Gastroesophageal sphincter (tissue), 3 donors: Measurements from ENCODE around the gene NTMT1.

ENCODE experiments used
- CTCF ChIP-seq, 4 experiments: fragments of 200-600 bp in 2 of 4; fragments of 450-650 bp in 2 of 4; sonication (generic) in 1 of 4; IDR thresholded peaks; one replicate each; pipeline ENCODE4 v1.5.1; 2017 to 2019; ENCODE audit warnings: antibody characterized with exemption in 4 of 4, mild to moderate bottlenecking in 2 of 4, moderate library complexity in 2 of 4
- EP300 ChIP-seq: sonication (generic); formaldehyde crosslinking; IDR thresholded peaks from one replicate; pipeline ENCODE4 v1.6.1; 2017; ENCODE audit warnings: antibody characterized with exemption, mild to moderate bottlenecking
- POLR2A ChIP-seq, 2 donors: fragments of 450-650 bp; IDR thresholded peaks; one replicate each; pipeline ENCODE4 v1.6.1; 2017; ENCODE audit warnings: antibody characterized with exemption in 2 of 2, mild to moderate bottlenecking in 2 of 2, moderate library complexity in 1 of 2
- POLR2AphosphoS5 ChIP-seq: sonication (generic); formaldehyde crosslinking; IDR thresholded peaks from one replicate; pipeline ENCODE4 v1.6.1; 2017; ENCODE audit warnings: antibody characterized with exemption

GRCh38 chr9:129674229-129674628, 48.3 kb downstream of the NTMT1 start:
- TF ChIP-seq POLR2AphosphoS5: no peak
- TF ChIP-seq CTCF (IDR thresholded peaks at IDR 0.05): no peak
- no peak for TF ChIP-seq POLR2A (IDR thresholded peaks at IDR 0.05)
- TF ChIP-seq EP300: no peak
